Measurements from ENCODE around the gene GLB1L2. TPM values are rescaled to one million over a fixed set of nuclear protein-coding genes. Genes with fewer than 3 reads are reported as not detected.

The GLB1L2 gene
- total and polyA plus RNA-seq, 4 donors, result 2.0 to 14.1 (median 11.9) TPM

GRCh38 chr11:134371436-134372185, 39.8 kb downstream of the GLB1L2 start:
- no peaks in the 10 kb centered on the region for H3K9me3 ChIP-seq (ENCODE audit: control insufficient read depth, insufficient read depth, low read length)
- peaks cover 42% of the 10 kb centered on the region for H3K36me3 ChIP-seq (ENCODE audit: control insufficient read depth, insufficient read depth, low read length)
- DNase-seq (ENCODE audit: low read depth in 4 of 6, low spot score in 6 of 6), result no peak
- H3K4me1 ChIP-seq (ENCODE audit: control insufficient read depth, insufficient read depth, low read length), result peaks cover 16% of the 10 kb centered on the region
- no peak overlapping the region for H3K27ac ChIP-seq (ENCODE audit: low read depth, low read length)
- no peaks in the 10 kb centered on the region for H3K27me3 ChIP-seq (ENCODE audit: control insufficient read depth, insufficient read depth, low read length)
- 94% methylated on average over 22 of the region's 22 CpGs for WGBS (ENCODE audit: insufficient coverage)
- H3K4me3 ChIP-seq (ENCODE audit: low read depth, low read length), result no peak overlapping the region

DNA sequence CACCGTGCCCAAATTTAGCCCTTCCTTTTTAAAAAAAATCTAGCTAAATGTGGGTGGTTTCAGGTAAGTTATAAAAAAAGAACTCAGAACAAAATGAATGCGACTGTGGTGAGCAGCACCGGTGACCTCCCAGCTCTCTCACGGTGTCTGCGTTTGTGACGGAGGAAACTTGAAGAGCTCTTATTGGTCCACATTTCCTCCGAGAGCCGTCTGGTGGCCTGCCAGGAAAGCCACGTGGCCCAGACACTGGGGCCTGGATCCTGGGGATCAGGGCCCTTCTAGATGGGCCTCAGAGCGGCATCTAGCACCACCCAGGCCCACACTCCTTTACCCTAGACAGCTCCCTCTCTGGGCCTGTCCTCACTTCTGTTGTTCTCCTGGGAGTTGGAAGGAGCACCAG, 40.7 kb downstream of the GLB1L2 start:
- DNase-seq (ENCODE audit: low read depth in 4 of 6, low spot score in 6 of 6), result no peak
- WGBS (ENCODE audit: insufficient coverage), result 84% methylated on average over 8 of the region's 10 CpGs
- Histone ChIP-seq H3K4me3 (ENCODE audit: low read depth, low read length) (no peak overlapping the region), H3K27ac (ENCODE audit: low read depth, low read length) (no peak overlapping the region), H3K4me1 (ENCODE audit: control insufficient read depth, insufficient read depth, low read length) (peaks cover 13% of the 10 kb centered on the region), H3K9me3 (ENCODE audit: control insufficient read depth, insufficient read depth, low read length) (no peaks in the 10 kb centered on the region), H3K36me3 (ENCODE audit: control insufficient read depth, insufficient read depth, low read length) (peaks cover 51% of the 10 kb centered on the region), H3K27me3 (ENCODE audit: control insufficient read depth, insufficient read depth, low read length) (no peaks in the 10 kb centered on the region)

GRCh38 chr11:134372961-134373360, 41.2 kb downstream of the GLB1L2 start:
- Histone ChIP-seq H3K27ac (ENCODE audit: low read depth, low read length) (no peak overlapping the region), H3K4me1 (ENCODE audit: control insufficient read depth, insufficient read depth, low read length) (peaks cover 9% of the 10 kb centered on the region), H3K36me3 (ENCODE audit: control insufficient read depth, insufficient read depth, low read length) (peaks cover 55% of the 10 kb centered on the region), H3K9me3 (ENCODE audit: control insufficient read depth, insufficient read depth, low read length) (no peaks in the 10 kb centered on the region), H3K27me3 (ENCODE audit: control insufficient read depth, insufficient read depth, low read length) (no peaks in the 10 kb centered on the region), H3K4me3 (ENCODE audit: low read depth, low read length) (no peak overlapping the region)
- 86% methylated on average over 5 of the region's 8 CpGs for WGBS (ENCODE audit: insufficient coverage)
- no peak for DNase-seq (ENCODE audit: low read depth in 4 of 6, low spot score in 6 of 6)

GRCh38 chr11:134373591-134374052, 41.8 kb downstream of the GLB1L2 start:
- 85% methylated on average over 10 of the region's 14 CpGs for WGBS (ENCODE audit: insufficient coverage)
- peaks cover 9% of the 10 kb centered on the region for H3K4me1 ChIP-seq (ENCODE audit: control insufficient read depth, insufficient read depth, low read length)
- peaks cover 61% of the 10 kb centered on the region for H3K36me3 ChIP-seq (ENCODE audit: control insufficient read depth, insufficient read depth, low read length)
- no peak for DNase-seq (ENCODE audit: low read depth in 4 of 6, low spot score in 6 of 6)
- H3K27ac ChIP-seq (ENCODE audit: low read depth, low read length), result no peak overlapping the region
- H3K4me3 ChIP-seq (ENCODE audit: low read depth, low read length), result no peak overlapping the region
- H3K27me3 ChIP-seq (ENCODE audit: control insufficient read depth, insufficient read depth, low read length), result no peaks in the 10 kb centered on the region
- no peaks in the 10 kb centered on the region for H3K9me3 ChIP-seq (ENCODE audit: control insufficient read depth, insufficient read depth, low read length)

GRCh38 chr11:134374171-134374570, 42.4 kb downstream of the GLB1L2 start:
- H3K27ac ChIP-seq (ENCODE audit: low read depth, low read length), result no peak overlapping the region
- 95% methylated on average over 8 of the region's 9 CpGs for WGBS (ENCODE audit: insufficient coverage)
- H3K4me3 ChIP-seq (ENCODE audit: low read depth, low read length), result no peak overlapping the region
- no peaks in the 10 kb centered on the region for H3K27me3 ChIP-seq (ENCODE audit: control insufficient read depth, insufficient read depth, low read length)
- no peak for DNase-seq (ENCODE audit: low read depth in 4 of 6, low spot score in 6 of 6)
- H3K4me1 ChIP-seq (ENCODE audit: control insufficient read depth, insufficient read depth, low read length), result peaks cover 9% of the 10 kb centered on the region
- peaks cover 64% of the 10 kb centered on the region for H3K36me3 ChIP-seq (ENCODE audit: control insufficient read depth, insufficient read depth, low read length)
- no peaks in the 10 kb centered on the region for H3K9me3 ChIP-seq (ENCODE audit: control insufficient read depth, insufficient read depth, low read length)

- Histone ChIP-seq H3K9me3 (ENCODE audit: control insufficient read depth, insufficient read depth, low read length) (no peaks in the 10 kb centered on the region), H3K27me3 (ENCODE audit: control insufficient read depth, insufficient read depth, low read length) (no peaks in the 10 kb centered on the region), H3K27ac (ENCODE audit: low read depth, low read length) (no peak overlapping the region), H3K4me3 (ENCODE audit: low read depth, low read length) (no peak overlapping the region), H3K36me3 (ENCODE audit: control insufficient read depth, insufficient read depth, low read length) (peaks cover 71% of the 10 kb centered on the region), H3K4me1 (ENCODE audit: control insufficient read depth, insufficient read depth, low read length) (peaks cover 9% of the 10 kb centered on the region)
- 87% methylated on average over 13 of the region's 16 CpGs for WGBS (ENCODE audit: insufficient coverage)
- no peak for DNase-seq (ENCODE audit: low read depth in 4 of 6, low spot score in 6 of 6)
These were observed 43.2 kb downstream of the GLB1L2 start for GRCh38 chr11:134374891-134375550.

DNA sequence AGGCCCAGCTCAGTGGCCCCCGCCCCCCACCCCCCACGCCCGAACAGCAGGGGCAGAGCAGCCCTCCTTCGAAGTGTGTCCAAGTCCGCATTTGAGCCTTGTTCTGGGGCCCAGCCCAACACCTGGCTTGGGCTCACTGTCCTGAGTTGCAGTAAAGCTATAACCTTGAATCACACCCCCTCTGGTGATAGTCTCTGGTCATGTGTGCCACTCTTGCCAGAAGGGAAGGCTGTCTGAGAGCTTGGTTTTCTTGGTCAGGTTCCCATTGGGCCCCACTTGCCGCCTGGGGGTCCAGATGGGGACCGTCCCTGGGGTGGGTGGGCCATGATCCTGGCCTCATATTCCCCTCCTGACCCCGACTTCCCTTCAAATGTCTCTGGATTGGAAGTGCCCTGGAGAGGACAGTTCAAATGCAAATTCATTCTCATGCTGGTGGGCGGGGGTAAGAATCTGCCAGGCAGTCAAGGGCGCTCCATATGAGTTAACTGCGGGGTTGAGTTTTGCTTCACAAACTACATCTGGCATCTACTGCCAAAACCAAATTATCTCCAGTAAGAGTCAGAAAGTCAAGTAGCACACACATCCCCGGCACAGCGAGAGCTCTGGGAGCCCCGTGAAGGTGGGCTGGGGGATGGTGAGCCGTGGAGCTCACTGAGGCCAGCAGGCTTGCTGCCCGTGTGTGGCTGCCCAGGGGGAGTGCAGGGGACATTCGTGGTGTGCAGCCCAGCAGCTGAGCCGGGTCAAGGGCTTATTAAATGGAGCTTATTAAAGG, 44.5 kb downstream of the GLB1L2 start:
- Histone ChIP-seq H3K27ac (ENCODE audit: low read depth, low read length) (no peak overlapping the region), H3K9me3 (ENCODE audit: control insufficient read depth, insufficient read depth, low read length) (no peaks in the 10 kb centered on the region), H3K27me3 (ENCODE audit: control insufficient read depth, insufficient read depth, low read length) (no peaks in the 10 kb centered on the region), H3K4me1 (ENCODE audit: control insufficient read depth, insufficient read depth, low read length) (peaks cover 8% of the 10 kb centered on the region), H3K36me3 (ENCODE audit: control insufficient read depth, insufficient read depth, low read length) (peaks cover 74% of the 10 kb centered on the region), H3K4me3 (ENCODE audit: low read depth, low read length) (no peak overlapping the region)
- 78% methylated on average over 12 of the region's 18 CpGs for WGBS (ENCODE audit: insufficient coverage)
- no peak for DNase-seq (ENCODE audit: low read depth in 4 of 6, low spot score in 6 of 6)

DNA sequence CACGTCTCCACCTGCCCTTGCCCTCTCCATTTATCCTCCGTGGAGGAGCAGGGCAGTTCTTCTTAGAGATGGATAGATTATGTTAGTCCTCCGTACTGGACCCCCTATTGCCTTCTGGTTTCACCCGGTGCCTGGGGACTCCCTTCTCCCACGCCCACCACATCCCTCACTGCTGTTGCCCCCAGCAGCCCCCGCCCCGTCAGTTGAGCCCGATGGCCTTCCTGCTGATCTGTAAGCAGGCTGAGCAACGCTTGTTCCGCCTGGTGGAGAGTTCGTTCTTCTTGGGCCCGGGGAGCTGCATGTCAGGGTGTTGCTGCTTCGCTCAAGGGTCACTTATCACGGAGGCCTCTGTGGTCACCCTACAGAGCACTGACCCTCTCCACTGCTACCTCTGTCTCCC, 46.1 kb downstream of the GLB1L2 start:
- no peak for DNase-seq (ENCODE audit: low read depth in 4 of 6, low spot score in 6 of 6)
- no peaks in the 10 kb centered on the region for H3K9me3 ChIP-seq (ENCODE audit: control insufficient read depth, insufficient read depth, low read length)
- H3K36me3 ChIP-seq (ENCODE audit: control insufficient read depth, insufficient read depth, low read length), result peaks cover 85% of the 10 kb centered on the region
- H3K27me3 ChIP-seq (ENCODE audit: control insufficient read depth, insufficient read depth, low read length), result no peaks in the 10 kb centered on the region
- no peak overlapping the region for H3K27ac ChIP-seq (ENCODE audit: low read depth, low read length)
- no peak overlapping the region for H3K4me3 ChIP-seq (ENCODE audit: low read depth, low read length)
- H3K4me1 ChIP-seq (ENCODE audit: control insufficient read depth, insufficient read depth, low read length), result peaks cover 2% of the 10 kb centered on the region
- 94% methylated on average over 12 of the region's 14 CpGs for WGBS (ENCODE audit: insufficient coverage)

DNA sequence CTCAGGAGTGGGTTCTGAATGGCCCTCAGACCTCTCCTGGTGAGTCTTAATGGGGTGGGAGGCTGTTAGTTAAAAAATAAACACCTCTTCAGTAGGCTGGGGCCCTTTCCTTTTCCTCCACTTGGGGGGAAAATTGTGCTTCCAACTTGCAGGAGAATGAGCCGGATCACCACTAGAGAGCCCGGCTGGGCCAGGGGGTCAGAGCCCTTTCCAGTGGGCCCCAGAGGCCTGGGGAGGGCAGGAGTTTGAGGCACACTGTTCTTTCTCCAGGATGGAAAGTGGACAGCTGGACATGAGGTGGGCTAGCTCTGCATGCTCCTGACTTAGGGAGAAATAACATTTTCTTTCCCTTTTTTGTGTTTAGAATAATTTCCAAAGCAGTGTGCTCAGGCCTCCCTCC, 47.5 kb downstream of the GLB1L2 start:
- WGBS (ENCODE audit: insufficient coverage), result 95% methylated on average over 2 of the region's 2 CpGs
- Histone ChIP-seq H3K4me3 (ENCODE audit: low read depth, low read length) (no peak overlapping the region), H3K27ac (ENCODE audit: low read depth, low read length) (no peak overlapping the region), H3K27me3 (ENCODE audit: control insufficient read depth, insufficient read depth, low read length) (no peaks in the 10 kb centered on the region), H3K9me3 (ENCODE audit: control insufficient read depth, insufficient read depth, low read length) (no peaks in the 10 kb centered on the region), H3K4me1 (ENCODE audit: control insufficient read depth, insufficient read depth, low read length) (no peaks in the 10 kb centered on the region), H3K36me3 (ENCODE audit: control insufficient read depth, insufficient read depth, low read length) (peaks cover 93% of the 10 kb centered on the region)
- no peak for DNase-seq (ENCODE audit: low read depth in 4 of 6, low spot score in 6 of 6)
